Measurements from ENCODE around the gene SHFL. TPM values are rescaled to one million over a fixed set of nuclear protein-coding genes. Genes with fewer than 3 reads are reported as not detected.

SHFL gene
- total and polyA plus RNA-seq, 2 of the 8 experiments (the other 6 are each of a cell fraction or from before 2014, with no cell fraction given) = 25.3 to 37.1 TPM

- Histone ChIP-seq H3K27me3 (replicated peaks in 1 of 4; ENCODE audit: control insufficient read depth in 3 of 4, extremely low read depth in 1 of 4, insufficient read depth in 3 of 4, low read length in 3 of 4) (no peaks in the 10 kb centered on the region), H3K36me3 (ENCODE audit: control insufficient read depth in 2 of 4, insufficient read depth in 4 of 4, low read length in 3 of 4) (no peaks in the 10 kb centered on the region), H3K14ac (ENCODE audit: insufficient read length) (no peak overlapping the region), H3K27ac (ENCODE audit: low read depth, low read length) (no peak overlapping the region), H3K23me2 (ENCODE audit: low read depth, low read length) (no peaks in the 10 kb centered on the region), H3K4me2 (ENCODE audit: insufficient read depth in 1 of 2, low read depth in 2 of 2, low read length in 2 of 2) (no peak overlapping the region), H3K4me3 (ENCODE audit: extremely low read depth in 1 of 4, insufficient read depth in 2 of 4, low read depth in 3 of 4, low read length in 4 of 4) (no peak overlapping the region), H2BK120ac (replicated peaks; ENCODE audit: low read depth, low read length) (no peak overlapping the region), H2BK12ac (ENCODE audit: low read depth, low read length) (no peak overlapping the region), H4K91ac (replicated peaks; ENCODE audit: insufficient read length, low read length) (no peak overlapping the region), H2BK5ac (ENCODE audit: low read depth, low read length) (no peak overlapping the region), H2BK20ac (ENCODE audit: low read length) (no peak overlapping the region), H3K23ac (ENCODE audit: insufficient read length) (no peak overlapping the region), H3K9ac (replicated peaks in 1 of 4; ENCODE audit: extremely low read depth in 1 of 4, low read depth in 3 of 4, low read length in 3 of 4) (no peak overlapping the region), H3K79me2 (ENCODE audit: control insufficient read depth in 1 of 2, insufficient read depth in 2 of 2, low read length in 2 of 2) (no peaks in the 10 kb centered on the region), H4K20me1 (replicated peaks in 1 of 2; ENCODE audit: control insufficient read depth in 1 of 2, insufficient read depth in 2 of 2, low read length in 2 of 2) (no peaks in the 10 kb centered on the region), H3K79me1 (ENCODE audit: low read depth, low read length) (no peaks in the 10 kb centered on the region), H4K5ac (ENCODE audit: insufficient read length, low read depth, low read length) (no peak overlapping the region), H2AFZ (ENCODE audit: low read length) (no peak overlapping the region), H4K8ac (ENCODE audit: extremely low read depth, insufficient read depth, low read length) (no peak overlapping the region), H2AK5ac (ENCODE audit: low read depth, low read length) (no peak overlapping the region), H2BK15ac (ENCODE audit: low read length) (no peak overlapping the region), H3K18ac (ENCODE audit: extremely low read depth, low read length) (no peak overlapping the region), H3K4ac (replicated peaks; ENCODE audit: insufficient read length, low read depth, low read length) (no peak overlapping the region), H3K4me1 (replicated peaks in 1 of 4; ENCODE audit: control insufficient read depth in 3 of 4, insufficient read depth in 4 of 4, low read length in 3 of 4) (no peaks in the 10 kb centered on the region), H3K9me3 (ENCODE audit: insufficient read depth in 2 of 2, low read depth in 1 of 2, low read length in 1 of 2) (peaks cover 53 to 67% of the 10 kb centered on the region in 2 experiments), H3K56ac (replicated peaks; ENCODE audit: insufficient read length, low read depth, low read length) (no peak overlapping the region)
- ChIA-PET CTCF (ENCODE audit: partially characterized antibody) (interaction anchor here (2.1 kb wide), 1 partner anchor 18 kb away, joined by 7 read pairs; no protein-coding TSS in a partner anchor), POLR2A (ENCODE audit: partially characterized antibody) (interaction anchor here (0.6 kb wide), 1 partner anchor 80 kb away, joined by 4 read pairs; no protein-coding TSS in a partner anchor)
- WGBS, 2 experiments (ENCODE audit: extremely low coverage in 1 of 2, insufficient coverage in 1 of 2, insufficient read length in 1 of 2, insufficient replicate concordance in 2 of 2, low coverage in 1 of 2, low lambda C conversion rate in 2 of 2, missing lambda C conversion rate in 1 of 2) = 65% methylated on average over 1 of the region's 1 CpG; no CpG with 5 or more reads in 1 of the 2 experiments
- no peak for DNase-seq (ENCODE audit: low read depth in 1 of 2, low spot score in 2 of 2)
- no peak for FAIRE-seq
- no peak for TF ChIP-seq MAX (IDR thresholded peaks at IDR 0.05)
- TF ChIP-seq RAD21 (IDR thresholded peaks at IDR 0.05 in 1 of 2, conservative IDR thresholded peaks at IDR 0.05 in 1 of 2; ENCODE audit: low read depth in 2 of 2, low read length in 2 of 2) = no peak
- TF ChIP-seq KDM1A (IDR thresholded peaks at IDR 0.05; ENCODE audit: borderline replicate concordance, low read length) = no peak
- TF ChIP-seq SIX5 (IDR thresholded peaks at IDR 0.05; ENCODE audit: low read depth, low read length) = 0 out of 2 replicates have a peak, but pooled peaks have one; percentile 10
- TF ChIP-seq HDAC2 (IDR thresholded peaks at IDR 0.05; ENCODE audit: borderline replicate concordance in 1 of 2, low read depth in 2 of 2, low read length in 2 of 2) = no peak
Observed at GRCh38 chr19:10045371-10045770, 40.7 kb upstream of the SHFL start.
